ENCODE data around the gene TTLL11. TPM values are rescaled to one million over a fixed set of nuclear protein-coding genes. Genes with fewer than 3 reads are reported as not detected.
"Not testable (repeated sequence)": the region's sequence is repeated elsewhere in the genome, so short reads cannot be mapped to it uniquely, and the experiment has no call there.

TTLL11 gene
- total RNA-seq, 1 donor: 6.2 TPM

DNA sequence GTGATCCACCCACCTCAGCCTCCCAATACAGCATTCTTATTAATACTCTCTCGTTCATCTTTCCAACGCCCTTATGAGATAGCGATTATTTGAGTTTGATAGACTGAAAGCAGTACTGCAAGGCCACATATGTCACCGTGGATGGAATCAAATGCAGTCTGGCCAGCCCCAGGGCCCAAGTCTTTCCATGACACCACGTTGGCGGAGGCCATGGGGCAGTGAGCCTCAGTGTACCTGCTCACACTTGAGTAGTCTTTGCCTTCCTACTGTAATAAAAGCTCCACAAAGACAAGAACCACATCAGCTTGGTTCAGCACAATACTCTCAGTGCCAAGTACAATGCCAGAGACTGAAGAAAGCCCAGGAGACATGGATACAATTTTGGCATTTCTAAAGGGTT, 88.5 kb downstream of the TTLL11 start:
- no peaks in the 10 kb centered on the region for H3K27me3 ChIP-seq (ENCODE audit: insufficient read depth, low read length)
- H3K79me2 ChIP-seq (ENCODE audit: insufficient read depth, low read length): no peaks in the 10 kb centered on the region
- no peak overlapping the region for H2AFZ ChIP-seq (ENCODE audit: low read length)
- no peaks in the 10 kb centered on the region for H3K36me3 ChIP-seq (ENCODE audit: insufficient read depth, low read length)
- H3K9me3 ChIP-seq (ENCODE audit: low read depth, low read length): no peaks in the 10 kb centered on the region
- peaks cover 4% of the 10 kb centered on the region for H4K20me1 ChIP-seq (ENCODE audit: insufficient read depth, low read length)
- H3K27ac ChIP-seq (ENCODE audit: low read depth, low read length): no peak overlapping the region
- H3K4me1 ChIP-seq (ENCODE audit: insufficient read depth, low read length): no peaks in the 10 kb centered on the region
- no peak for DNase-seq (ENCODE audit: insufficient read length, low spot score, missing footprints)
- H3K4me2 ChIP-seq (ENCODE audit: insufficient read depth, low read length): no peak overlapping the region
- H3K4me3 ChIP-seq (ENCODE audit: insufficient read depth, low read length): no peak overlapping the region
- TF ChIP-seq, protein P1, sequence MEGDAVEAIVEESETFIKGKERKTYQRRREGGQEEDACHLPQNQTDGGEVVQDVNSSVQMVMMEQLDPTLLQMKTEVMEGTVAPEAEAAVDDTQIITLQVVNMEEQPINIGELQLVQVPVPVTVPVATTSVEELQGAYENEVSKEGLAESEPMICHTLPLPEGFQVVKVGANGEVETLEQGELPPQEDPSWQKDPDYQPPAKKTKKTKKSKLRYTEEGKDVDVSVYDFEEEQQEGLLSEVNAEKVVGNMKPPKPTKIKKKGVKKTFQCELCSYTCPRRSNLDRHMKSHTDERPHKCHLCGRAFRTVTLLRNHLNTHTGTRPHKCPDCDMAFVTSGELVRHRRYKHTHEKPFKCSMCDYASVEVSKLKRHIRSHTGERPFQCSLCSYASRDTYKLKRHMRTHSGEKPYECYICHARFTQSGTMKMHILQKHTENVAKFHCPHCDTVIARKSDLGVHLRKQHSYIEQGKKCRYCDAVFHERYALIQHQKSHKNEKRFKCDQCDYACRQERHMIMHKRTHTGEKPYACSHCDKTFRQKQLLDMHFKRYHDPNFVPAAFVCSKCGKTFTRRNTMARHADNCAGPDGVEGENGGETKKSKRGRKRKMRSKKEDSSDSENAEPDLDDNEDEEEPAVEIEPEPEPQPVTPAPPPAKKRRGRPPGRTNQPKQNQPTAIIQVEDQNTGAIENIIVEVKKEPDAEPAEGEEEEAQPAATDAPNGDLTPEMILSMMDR (IDR thresholded peaks at IDR 0.05; ENCODE audit: extremely low read depth, low read depth, low read length): no peak

DNA sequence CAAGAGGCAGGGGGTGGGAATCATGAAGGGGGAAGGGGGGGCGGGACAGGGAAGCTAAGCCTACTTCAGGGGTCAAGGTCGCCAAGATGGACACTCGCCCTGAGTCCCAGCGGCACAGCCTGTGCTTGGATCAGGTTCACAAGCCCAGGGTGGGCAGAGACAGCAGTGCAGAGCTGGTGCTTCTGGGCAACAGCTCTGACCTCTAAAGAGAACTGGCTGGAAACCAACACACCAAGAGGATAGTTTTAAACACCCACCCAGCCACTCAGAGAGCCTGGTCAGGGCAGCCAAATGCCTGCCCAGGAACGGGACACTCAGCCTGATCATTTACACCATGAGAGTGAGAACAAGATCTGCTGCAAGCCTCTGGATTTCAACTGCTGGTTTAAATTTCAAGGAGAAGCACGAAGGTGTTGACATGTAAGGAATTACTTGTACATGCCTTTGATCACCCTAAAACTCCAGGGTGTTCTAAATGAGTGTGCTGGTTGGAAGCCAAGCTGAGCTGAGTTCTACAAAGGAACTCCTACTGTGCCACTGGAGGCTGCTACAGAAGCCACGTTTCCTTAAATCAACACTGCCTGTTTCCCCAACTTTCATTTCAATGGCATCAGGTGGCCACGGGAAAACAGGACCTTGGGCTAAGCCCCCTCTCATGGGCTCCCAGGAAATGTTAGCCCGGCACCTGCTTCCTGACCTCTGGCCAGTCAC, 91.5 kb downstream of the TTLL11 start:
- no peak overlapping the region for H3K4me3 ChIP-seq (ENCODE audit: insufficient read depth, low read length)
- no peak overlapping the region for H2AFZ ChIP-seq (ENCODE audit: low read length)
- no peak overlapping the region for H3K27ac ChIP-seq (ENCODE audit: low read depth, low read length)
- H3K79me2 ChIP-seq (ENCODE audit: insufficient read depth, low read length): no peaks in the 10 kb centered on the region
- no peaks in the 10 kb centered on the region for H3K27me3 ChIP-seq (ENCODE audit: insufficient read depth, low read length)
- peaks cover 10% of the 10 kb centered on the region for H4K20me1 ChIP-seq (ENCODE audit: insufficient read depth, low read length)
- no peak for DNase-seq (ENCODE audit: insufficient read length, low spot score, missing footprints)
- TF ChIP-seq, protein P1 (IDR thresholded peaks at IDR 0.05; ENCODE audit: extremely low read depth, low read depth, low read length): no peak
- no peaks in the 10 kb centered on the region for H3K4me1 ChIP-seq (ENCODE audit: insufficient read depth, low read length)
- H3K4me2 ChIP-seq (ENCODE audit: insufficient read depth, low read length): peak overlapping the region; percentile 40
- H3K36me3 ChIP-seq (ENCODE audit: insufficient read depth, low read length): no peaks in the 10 kb centered on the region
- H3K9me3 ChIP-seq (ENCODE audit: low read depth, low read length): no peaks in the 10 kb centered on the region

DNA sequence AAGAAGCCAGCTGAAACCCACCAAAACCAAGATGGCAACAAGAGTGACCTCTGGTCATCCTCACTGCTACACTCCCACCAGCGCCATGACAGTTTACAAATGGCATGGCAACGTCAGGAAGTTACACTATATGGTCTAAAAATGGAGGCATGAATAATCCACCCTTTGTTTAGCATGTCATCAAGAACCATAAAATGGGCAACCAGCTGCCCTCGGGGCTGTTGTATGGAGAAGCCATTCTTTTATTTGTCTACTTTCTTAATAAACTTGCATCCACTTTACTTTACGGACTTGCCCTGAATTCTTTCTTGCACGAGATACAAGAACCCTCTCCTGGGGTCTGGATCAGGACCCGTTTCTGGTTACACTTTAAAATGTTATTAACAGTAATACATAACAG, 92.6 kb downstream of the TTLL11 start:
- H4K20me1 ChIP-seq (ENCODE audit: insufficient read depth, low read length): not testable (repeated sequence)

DNA sequence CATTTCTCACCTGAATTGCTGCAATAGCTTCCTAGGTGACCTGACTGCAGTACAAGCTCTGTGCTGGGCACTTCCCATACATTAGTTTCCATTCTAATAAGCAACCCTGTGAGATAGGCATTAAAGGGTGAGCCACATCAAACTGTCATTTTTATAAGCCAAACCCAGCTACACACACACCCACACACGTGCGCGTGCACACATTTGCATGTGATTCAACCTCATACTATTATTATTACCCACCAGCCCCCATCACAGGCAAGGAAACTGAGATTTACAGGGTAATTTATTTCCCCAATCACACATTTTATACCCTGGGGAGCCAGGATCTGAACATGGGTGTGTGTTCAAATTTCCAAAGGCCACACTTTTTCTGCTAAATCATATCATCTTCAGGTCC, 93.6 kb downstream of the TTLL11 start:
- no peaks in the 10 kb centered on the region for H3K9me3 ChIP-seq (ENCODE audit: low read depth, low read length)
- DNase-seq (ENCODE audit: insufficient read length, low spot score, missing footprints): no peak
- H2AFZ ChIP-seq (ENCODE audit: low read length): no peak overlapping the region
- no peak overlapping the region for H3K4me3 ChIP-seq (ENCODE audit: insufficient read depth, low read length)
- H3K4me2 ChIP-seq (ENCODE audit: insufficient read depth, low read length): no peak overlapping the region
- H3K27ac ChIP-seq (ENCODE audit: low read depth, low read length): no peak overlapping the region
- H3K4me1 ChIP-seq (ENCODE audit: insufficient read depth, low read length): no peaks in the 10 kb centered on the region
- no peaks in the 10 kb centered on the region for H3K79me2 ChIP-seq (ENCODE audit: insufficient read depth, low read length)
- H4K20me1 ChIP-seq (ENCODE audit: insufficient read depth, low read length): peaks cover 15% of the 10 kb centered on the region
- H3K36me3 ChIP-seq (ENCODE audit: insufficient read depth, low read length): no peaks in the 10 kb centered on the region
- TF ChIP-seq, protein P1 (IDR thresholded peaks at IDR 0.05; ENCODE audit: extremely low read depth, low read depth, low read length): no peak
- H3K27me3 ChIP-seq (ENCODE audit: insufficient read depth, low read length): no peaks in the 10 kb centered on the region

More for the DNA sequence above, 92.6 kb downstream of the TTLL11 start:
- H3K27me3 ChIP-seq (ENCODE audit: insufficient read depth, low read length); H3K36me3 ChIP-seq (ENCODE audit: insufficient read depth, low read length); H2AFZ ChIP-seq (ENCODE audit: low read length); H3K4me1 ChIP-seq (ENCODE audit: insufficient read depth, low read length); DNase-seq (ENCODE audit: insufficient read length, low spot score, missing footprints); H3K4me3 ChIP-seq (ENCODE audit: insufficient read depth, low read length); H3K4me2 ChIP-seq (ENCODE audit: insufficient read depth, low read length); H3K27ac ChIP-seq (ENCODE audit: low read depth, low read length); H3K9me3 ChIP-seq (ENCODE audit: low read depth, low read length); H3K79me2 ChIP-seq (ENCODE audit: insufficient read depth, low read length): not testable (repeated sequence)
